Measurements from ENCODE around the gene FIBCD1. TPM values are rescaled to one million over a fixed set of nuclear protein-coding genes. Genes with fewer than 3 reads are reported as not detected.

The FIBCD1 gene
- total RNA-seq, 4 donors from 2014 or later = 1.4 to 1.7 TPM; not detected in 2

DNA sequence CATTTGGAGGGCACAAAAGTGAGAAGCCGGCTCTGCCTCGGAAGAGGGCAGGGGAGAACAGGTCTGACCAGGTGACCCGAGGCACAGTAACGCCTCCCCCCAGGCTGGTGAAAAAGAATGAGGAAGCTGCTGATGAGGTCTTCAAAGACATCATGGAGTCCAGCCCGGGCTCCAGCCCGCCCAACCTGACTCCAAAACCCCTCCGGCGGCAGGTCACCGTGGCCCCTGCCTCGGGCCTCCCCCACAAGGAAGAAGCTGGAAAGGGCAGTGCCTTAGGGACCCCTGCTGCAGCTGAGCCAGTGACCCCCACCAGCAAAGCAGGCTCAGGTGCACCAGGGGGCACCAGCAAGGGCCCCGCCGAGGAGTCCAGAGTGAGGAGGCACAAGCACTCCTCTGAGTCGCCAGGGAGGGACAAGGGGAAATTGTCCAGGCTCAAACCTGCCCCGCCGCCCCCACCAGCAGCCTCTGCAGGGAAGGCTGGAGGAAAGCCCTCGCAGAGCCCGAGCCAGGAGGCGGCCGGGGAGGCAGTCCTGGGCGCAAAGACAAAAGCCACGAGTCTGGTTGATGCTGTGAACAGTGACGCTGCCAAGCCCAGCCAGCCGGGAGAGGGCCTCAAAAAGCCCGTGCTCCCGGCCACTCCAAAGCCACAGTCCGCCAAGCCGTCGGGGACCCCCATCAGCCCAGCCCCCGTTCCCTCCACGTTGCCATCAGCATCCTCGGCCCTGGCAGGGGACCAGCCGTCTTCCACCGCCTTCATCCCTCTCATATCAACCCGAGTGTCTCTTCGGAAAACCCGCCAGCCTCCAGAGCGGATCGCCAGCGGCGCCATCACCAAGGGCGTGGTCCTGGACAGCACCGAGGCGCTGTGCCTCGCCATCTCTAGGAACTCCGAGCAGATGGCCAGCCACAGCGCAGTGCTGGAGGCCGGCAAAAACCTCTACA is 54.2 kb downstream of the FIBCD1 start:
- TF ChIP-seq POLR2AphosphoS5 (IDR thresholded peaks at IDR 0.05) (no peak), POLR2A (IDR thresholded peaks at IDR 0.05) (no peak), EP300 (IDR thresholded peaks at IDR 0.05) (no peak)
- TF ChIP-seq, protein P1, sequence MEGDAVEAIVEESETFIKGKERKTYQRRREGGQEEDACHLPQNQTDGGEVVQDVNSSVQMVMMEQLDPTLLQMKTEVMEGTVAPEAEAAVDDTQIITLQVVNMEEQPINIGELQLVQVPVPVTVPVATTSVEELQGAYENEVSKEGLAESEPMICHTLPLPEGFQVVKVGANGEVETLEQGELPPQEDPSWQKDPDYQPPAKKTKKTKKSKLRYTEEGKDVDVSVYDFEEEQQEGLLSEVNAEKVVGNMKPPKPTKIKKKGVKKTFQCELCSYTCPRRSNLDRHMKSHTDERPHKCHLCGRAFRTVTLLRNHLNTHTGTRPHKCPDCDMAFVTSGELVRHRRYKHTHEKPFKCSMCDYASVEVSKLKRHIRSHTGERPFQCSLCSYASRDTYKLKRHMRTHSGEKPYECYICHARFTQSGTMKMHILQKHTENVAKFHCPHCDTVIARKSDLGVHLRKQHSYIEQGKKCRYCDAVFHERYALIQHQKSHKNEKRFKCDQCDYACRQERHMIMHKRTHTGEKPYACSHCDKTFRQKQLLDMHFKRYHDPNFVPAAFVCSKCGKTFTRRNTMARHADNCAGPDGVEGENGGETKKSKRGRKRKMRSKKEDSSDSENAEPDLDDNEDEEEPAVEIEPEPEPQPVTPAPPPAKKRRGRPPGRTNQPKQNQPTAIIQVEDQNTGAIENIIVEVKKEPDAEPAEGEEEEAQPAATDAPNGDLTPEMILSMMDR (IDR thresholded peaks at IDR 0.05) = no peak
- Histone ChIP-seq H3K4me3 (no peak overlapping the region), H3K36me3 (peaks cover 0 to 100% of the 10 kb centered on the region in 2 donors), H3K4me1 (peaks cover 0 to 41% (median 5%) of the 10 kb centered on the region in 3 donors), H3K27me3 (no peaks in the 10 kb centered on the region), H3K9me3 (no peaks in the 10 kb centered on the region), H3K27ac (peak overlapping the region in 2 of 4 donors; percentile 30 to 56)
- 69% methylated on average over 12 of the region's 47 CpGs; no CpG with 5 or more reads in 1 of the 2 donors for WGBS, 2 donors (ENCODE audit: low coverage in 1 of 2)
- ATAC-seq = peak; percentile 18

DNA sequence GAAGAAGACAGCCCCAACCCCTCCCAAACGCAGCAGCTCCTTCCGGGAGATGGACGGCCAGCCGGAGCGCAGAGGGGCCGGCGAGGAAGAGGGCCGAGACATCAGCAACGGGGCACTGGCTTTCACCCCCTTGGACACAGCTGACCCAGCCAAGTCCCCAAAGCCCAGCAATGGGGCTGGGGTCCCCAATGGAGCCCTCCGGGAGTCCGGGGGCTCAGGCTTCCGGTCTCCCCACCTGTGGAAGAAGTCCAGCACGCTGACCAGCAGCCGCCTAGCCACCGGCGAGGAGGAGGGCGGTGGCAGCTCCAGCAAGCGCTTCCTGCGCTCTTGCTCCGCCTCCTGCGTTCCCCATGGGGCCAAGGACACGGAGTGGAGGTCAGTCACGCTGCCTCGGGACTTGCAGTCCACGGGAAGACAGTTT is 54.9 kb downstream of the FIBCD1 start:
- H3K36me3 ChIP-seq = peaks cover 0 to 100% of the 10 kb centered on the region in 2 donors
- no peak for ATAC-seq
- H3K4me3 ChIP-seq = no peak overlapping the region
- peak overlapping the region in 2 of 4 donors; percentile 30 to 56 for H3K27ac ChIP-seq
- peaks cover 0 to 41% (median 5%) of the 10 kb centered on the region in 3 donors for H3K4me1 ChIP-seq
- H3K27me3 ChIP-seq = no peaks in the 10 kb centered on the region
- no peaks in the 10 kb centered on the region for H3K9me3 ChIP-seq
- TF ChIP-seq POLR2AphosphoS5 (IDR thresholded peaks at IDR 0.05) = no peak
- TF ChIP-seq, protein P1 (IDR thresholded peaks at IDR 0.05) = no peak
- no peak for TF ChIP-seq EP300 (IDR thresholded peaks at IDR 0.05)
- no peak for TF ChIP-seq POLR2A (IDR thresholded peaks at IDR 0.05)
- WGBS, 2 donors (ENCODE audit: low coverage in 1 of 2) = no CpG with 5 or more reads among the region's 25 CpGs

DNA sequence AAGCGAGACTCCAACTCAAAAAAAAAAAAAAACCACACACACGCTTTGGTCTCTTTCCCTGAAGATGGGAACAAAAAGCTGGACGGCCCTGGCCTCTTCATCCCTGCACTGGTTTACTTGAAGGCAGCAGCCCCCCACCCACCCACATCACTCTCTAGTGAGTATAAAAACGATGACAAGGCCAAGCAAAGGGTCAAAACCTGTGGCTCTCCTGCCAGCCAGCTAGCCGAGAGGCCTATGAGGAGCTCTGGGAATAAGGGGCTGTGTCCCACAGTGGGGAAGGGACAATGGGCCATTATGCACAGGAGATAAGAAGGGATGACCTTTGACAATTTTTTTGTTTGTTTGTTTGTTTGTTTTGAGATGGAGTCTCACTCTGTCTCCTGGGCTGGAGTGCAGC is 55.6 kb downstream of the FIBCD1 start:
- WGBS, 2 donors (ENCODE audit: low coverage in 1 of 2) = 80 to 89% methylated on average over 3 to 5 of the region's 5 CpGs
- Histone ChIP-seq H3K9me3 (no peaks in the 10 kb centered on the region), H3K4me3 (no peak overlapping the region), H3K27me3 (no peaks in the 10 kb centered on the region), H3K27ac (peak overlapping the region in 1 of 4 donors; percentile 56), H3K4me1 (peaks cover 0 to 41% (median 5%) of the 10 kb centered on the region in 3 donors), H3K36me3 (peaks cover 0 to 100% of the 10 kb centered on the region in 2 donors)
- no peak for TF ChIP-seq EP300 (IDR thresholded peaks at IDR 0.05)
- no peak for TF ChIP-seq POLR2AphosphoS5 (IDR thresholded peaks at IDR 0.05)
- TF ChIP-seq, protein P1 (IDR thresholded peaks at IDR 0.05) = no peak
- TF ChIP-seq POLR2A (IDR thresholded peaks at IDR 0.05) = no peak
- no peak for ATAC-seq

DNA sequence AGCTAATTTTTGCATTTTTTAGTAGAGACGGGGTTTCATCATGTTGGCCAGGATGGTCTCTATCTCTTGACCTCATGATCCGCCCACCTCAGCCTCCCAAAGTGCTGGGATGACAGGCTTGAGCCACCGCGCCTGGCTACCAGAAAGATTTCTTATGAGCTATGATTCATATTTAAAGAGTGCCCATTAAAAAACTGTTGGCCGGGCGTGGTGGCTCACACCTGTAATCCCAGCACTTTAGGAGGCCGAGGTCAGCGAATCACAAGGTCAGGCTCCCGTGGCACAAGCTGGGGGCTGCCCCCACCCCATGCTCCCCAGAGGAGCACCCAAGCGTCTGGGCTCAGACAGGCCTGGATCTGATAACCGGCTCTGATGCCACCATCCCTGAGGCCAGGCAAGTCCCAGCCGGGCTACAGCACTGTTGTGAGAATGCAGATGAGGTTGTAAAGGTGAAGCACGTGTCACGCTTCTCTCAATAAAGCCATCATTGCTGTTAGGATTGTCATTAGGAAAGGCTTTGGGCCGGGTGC is 56.3 kb downstream of the FIBCD1 start:
- Histone ChIP-seq H3K4me1 (peaks cover 0 to 35% (median 5%) of the 10 kb centered on the region in 3 donors), H3K27ac (peak overlapping the region in 1 of 4 donors; percentile 5), H3K4me3 (no peak overlapping the region), H3K9me3 (no peaks in the 10 kb centered on the region), H3K27me3 (no peaks in the 10 kb centered on the region), H3K36me3 (peaks cover 0 to 100% of the 10 kb centered on the region in 2 donors)
- 90% methylated on average over 7 of the region's 15 CpGs; no CpG with 5 or more reads in 1 of the 2 donors for WGBS, 2 donors (ENCODE audit: low coverage in 1 of 2)
- ATAC-seq = no peak
- TF ChIP-seq, protein P1 (IDR thresholded peaks at IDR 0.05) = no peak
- TF ChIP-seq POLR2A (IDR thresholded peaks at IDR 0.05) (no peak), EP300 (IDR thresholded peaks at IDR 0.05) (no peak), POLR2AphosphoS5 (IDR thresholded peaks at IDR 0.05) (no peak)
